Smooth muscle cell (in vitro differentiated cells): Measurements from ENCODE around the gene ARID1B. TPM values are rescaled to one million over a fixed set of nuclear protein-coding genes. Genes with fewer than 3 reads are reported as not detected.

Experiments used
- DNase-seq: peaks from one replicate; lab custom pipeline; 2025; ENCODE audit not compliant: unreplicated experiment; lab: John Stamatoyannopoulos, UW
- H2AFZ ChIP-seq: fragments of 200-600 bp; sonication (generic); 2 replicates; pipeline ENCODE4 v1.6.0; 2016; ENCODE audit warnings: antibody characterized with exemption, low read depth, mild to moderate bottlenecking
- H3F3A ChIP-seq: fragments of 200-600 bp; sonication (generic); 2 replicates; pipeline ENCODE4 v1.6.0; 2017; ENCODE audit warnings: antibody characterized with exemption, low read depth
- H3K27ac ChIP-seq: fragments of 200-600 bp; sonication (generic); 2 replicates; pipeline ENCODE4 v1.5.1; 2016; ENCODE audit warnings: low read depth, mild to moderate bottlenecking
- H3K27me3 ChIP-seq: fragments of 200-600 bp; sonication (generic); 2 replicates; pipeline ENCODE4 v1.6.1; 2016; ENCODE audit warnings: low read depth, mild to moderate bottlenecking
- H3K36me3 ChIP-seq: fragments of 200-600 bp; sonication (generic); 2 replicates; pipeline ENCODE4 v1.5.1; 2016; ENCODE audit warnings: low read depth
- H3K4me1 ChIP-seq: fragments of 200-600 bp; sonication (generic); 2 replicates; pipeline ENCODE4 v1.5.1; 2016; ENCODE audit warnings: low read depth
- H3K4me2 ChIP-seq: fragments of 200-600 bp; sonication (generic); 2 replicates; pipeline ENCODE4 v1.6.0; 2016; ENCODE audit warnings: mild to moderate bottlenecking
- H3K4me3 ChIP-seq: fragments of 200-600 bp; sonication (generic); 2 replicates; pipeline ENCODE4 v1.5.1; 2016; ENCODE audit warnings: mild to moderate bottlenecking
- H3K79me2 ChIP-seq: fragments of 200-600 bp; sonication (generic); 2 replicates; pipeline ENCODE4 v1.6.0; 2016; ENCODE audit warnings: low read depth, mild to moderate bottlenecking
- H3K9ac ChIP-seq: fragments of 200-600 bp; sonication (generic); 2 replicates; pipeline ENCODE4 v1.6.0; 2016; ENCODE audit warnings: low read depth
- H3K9me3 ChIP-seq: fragments of 200-600 bp; sonication (generic); replicated peaks from 2 replicates; pipeline ENCODE4 v1.5.1; 2016; ENCODE audit warnings: low read depth
- H4K20me1 ChIP-seq: fragments of 200-600 bp; sonication (generic); 2 replicates; pipeline ENCODE4 v1.6.0; 2016; ENCODE audit warnings: low read depth
- WGBS: methylation state at CpG from one replicate; pipeline ENCODE4 v1.1.7; 2016; ENCODE audit warnings: low lambda C conversion rate; 5-methylcytosine and 5-hydroxymethylcytosine counted together
- polyA plus RNA-seq: library from polyadenylated mRNA; unstranded; fragments of >200 nt; fragmentation: Nextera tagmentation; extraction: Ambion mirVana; gene quantifications from 2 replicates; pipeline ENCODE4 v1.2.1, GENCODE V29; 2016
- total RNA-seq: library from RNA; depleted of rRNA; stranded (reverse); fragments of >200 nt; gene quantifications from 2 replicates; pipeline ENCODE4 v1.2.3, GENCODE V29; 2014
- TF ChIP-seq, protein P1 (sequence below): fragments of 200-600 bp; sonication (generic); IDR thresholded peaks from 2 replicates; pipeline ENCODE4 v1.5.1; 2017; ENCODE audit warnings: borderline replicate concordance, mild to moderate bottlenecking, antibody characterized with exemption; ENCODE audit not compliant: insufficient read depth, poor library complexity, severe bottlenecking

The ARID1B gene
- total and polyA plus RNA-seq, 2 experiments from 2014 or later = 30.1 to 65.4 TPM

DNA sequence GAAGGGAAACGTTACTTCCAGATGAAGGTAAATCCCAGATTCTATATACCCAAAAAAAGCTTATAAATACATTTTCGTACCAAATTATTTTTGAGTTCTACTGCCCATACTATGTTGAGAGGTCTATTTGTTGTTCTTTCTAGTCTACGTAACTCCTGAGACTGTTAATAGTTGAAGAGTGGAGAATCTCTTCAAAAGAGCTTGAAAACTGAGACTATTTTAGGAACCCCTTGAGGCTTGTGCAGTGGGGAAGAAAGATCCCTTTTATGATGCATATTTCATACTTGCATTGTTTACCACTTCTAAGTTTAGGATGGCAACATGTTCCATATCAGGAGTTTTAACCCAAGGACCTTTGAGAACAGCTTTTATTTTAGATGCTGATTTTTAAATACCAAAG is 301.1 kb downstream of the ARID1B start:
- H3K36me3 ChIP-seq = no peaks in the 10 kb centered on the region
- no peak overlapping the region for H3K4me2 ChIP-seq
- H3F3A ChIP-seq = no peaks in the 10 kb centered on the region
- H3K79me2 ChIP-seq = peaks cover 77% of the 10 kb centered on the region
- no peaks in the 10 kb centered on the region for H3K27me3 ChIP-seq
- H3K4me3 ChIP-seq = no peak overlapping the region
- TF ChIP-seq, protein P1, sequence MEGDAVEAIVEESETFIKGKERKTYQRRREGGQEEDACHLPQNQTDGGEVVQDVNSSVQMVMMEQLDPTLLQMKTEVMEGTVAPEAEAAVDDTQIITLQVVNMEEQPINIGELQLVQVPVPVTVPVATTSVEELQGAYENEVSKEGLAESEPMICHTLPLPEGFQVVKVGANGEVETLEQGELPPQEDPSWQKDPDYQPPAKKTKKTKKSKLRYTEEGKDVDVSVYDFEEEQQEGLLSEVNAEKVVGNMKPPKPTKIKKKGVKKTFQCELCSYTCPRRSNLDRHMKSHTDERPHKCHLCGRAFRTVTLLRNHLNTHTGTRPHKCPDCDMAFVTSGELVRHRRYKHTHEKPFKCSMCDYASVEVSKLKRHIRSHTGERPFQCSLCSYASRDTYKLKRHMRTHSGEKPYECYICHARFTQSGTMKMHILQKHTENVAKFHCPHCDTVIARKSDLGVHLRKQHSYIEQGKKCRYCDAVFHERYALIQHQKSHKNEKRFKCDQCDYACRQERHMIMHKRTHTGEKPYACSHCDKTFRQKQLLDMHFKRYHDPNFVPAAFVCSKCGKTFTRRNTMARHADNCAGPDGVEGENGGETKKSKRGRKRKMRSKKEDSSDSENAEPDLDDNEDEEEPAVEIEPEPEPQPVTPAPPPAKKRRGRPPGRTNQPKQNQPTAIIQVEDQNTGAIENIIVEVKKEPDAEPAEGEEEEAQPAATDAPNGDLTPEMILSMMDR = no peak
- no peaks in the 10 kb centered on the region for H3K9me3 ChIP-seq
- no peak overlapping the region for H3K9ac ChIP-seq
- 84% methylated on average over 3 of the region's 3 CpGs for WGBS
- H4K20me1 ChIP-seq = peaks cover 99% of the 10 kb centered on the region
- no peak for DNase-seq
- H2AFZ ChIP-seq = no peak overlapping the region
- no peak overlapping the region for H3K27ac ChIP-seq
- peaks cover 15% of the 10 kb centered on the region for H3K4me1 ChIP-seq

DNA sequence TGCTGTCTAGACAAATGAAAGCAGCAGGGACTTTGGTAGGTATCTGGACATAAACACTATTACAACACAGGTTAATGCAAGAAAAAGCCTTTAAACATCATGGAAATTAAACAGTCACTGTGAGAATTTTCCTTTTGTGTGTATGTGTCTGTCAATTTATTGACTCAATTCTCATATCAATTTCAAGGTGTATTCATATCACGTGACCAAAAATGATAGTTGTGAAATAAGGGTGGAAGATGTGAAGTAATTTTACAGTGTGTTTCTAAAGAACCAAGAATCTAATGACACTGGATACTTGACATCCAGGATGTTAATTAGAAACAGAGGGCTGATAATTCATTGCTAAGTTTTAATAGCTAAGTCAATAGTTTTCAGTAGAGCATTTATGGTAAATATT is 302.1 kb downstream of the ARID1B start:
- WGBS = 92% methylated on average over 1 of the region's 1 CpG
- no peaks in the 10 kb centered on the region for H3F3A ChIP-seq
- peaks cover 73% of the 10 kb centered on the region for H3K79me2 ChIP-seq

DNA sequence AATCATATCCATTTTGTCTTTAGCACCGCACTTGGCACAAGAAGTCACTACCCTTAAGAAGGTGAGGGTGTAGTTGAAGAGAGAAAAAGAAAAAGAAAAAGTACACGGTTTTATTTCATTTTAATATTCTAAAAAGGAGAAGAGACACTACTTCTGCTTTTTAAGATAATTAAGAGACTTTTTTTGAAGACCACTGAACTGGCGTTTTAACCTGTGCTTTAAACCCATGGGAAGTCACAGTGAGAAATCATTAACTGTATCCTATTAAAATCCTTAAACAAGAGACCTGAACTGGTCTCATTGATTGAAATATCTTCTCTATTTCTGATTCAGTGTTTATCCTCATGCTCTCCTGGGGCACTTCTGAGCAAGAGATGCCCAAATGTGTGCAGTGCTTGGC is 302.6 kb downstream of the ARID1B start:
- H3K27me3 ChIP-seq = no peaks in the 10 kb centered on the region
- no peak for DNase-seq
- no peak overlapping the region for H3K4me3 ChIP-seq
- H3K36me3 ChIP-seq = peaks cover 3% of the 10 kb centered on the region
- 88% methylated on average over 3 of the region's 3 CpGs for WGBS
- no peaks in the 10 kb centered on the region for H3F3A ChIP-seq
- no peak overlapping the region for H3K9ac ChIP-seq
- peaks cover 15% of the 10 kb centered on the region for H3K4me1 ChIP-seq
- no peak overlapping the region for H3K4me2 ChIP-seq
- H3K79me2 ChIP-seq = peaks cover 71% of the 10 kb centered on the region
- TF ChIP-seq, protein P1 = no peak
- H3K27ac ChIP-seq = no peak overlapping the region
- no peak overlapping the region for H2AFZ ChIP-seq
- H3K9me3 ChIP-seq = no peaks in the 10 kb centered on the region
- H4K20me1 ChIP-seq = peaks cover 98% of the 10 kb centered on the region

More for the DNA sequence above, 302.1 kb downstream of the ARID1B start:
- H3K27ac ChIP-seq = no peak overlapping the region
- no peaks in the 10 kb centered on the region for H3K36me3 ChIP-seq
- H2AFZ ChIP-seq = no peak overlapping the region
- DNase-seq = no peak
- H3K4me3 ChIP-seq = no peak overlapping the region
- no peak overlapping the region for H3K4me2 ChIP-seq
- TF ChIP-seq, protein P1 = no peak
- H3K9ac ChIP-seq = no peak overlapping the region
- H4K20me1 ChIP-seq = peaks cover 98% of the 10 kb centered on the region
- H3K27me3 ChIP-seq = no peaks in the 10 kb centered on the region
- H3K4me1 ChIP-seq = peaks cover 15% of the 10 kb centered on the region
- H3K9me3 ChIP-seq = no peaks in the 10 kb centered on the region

DNA sequence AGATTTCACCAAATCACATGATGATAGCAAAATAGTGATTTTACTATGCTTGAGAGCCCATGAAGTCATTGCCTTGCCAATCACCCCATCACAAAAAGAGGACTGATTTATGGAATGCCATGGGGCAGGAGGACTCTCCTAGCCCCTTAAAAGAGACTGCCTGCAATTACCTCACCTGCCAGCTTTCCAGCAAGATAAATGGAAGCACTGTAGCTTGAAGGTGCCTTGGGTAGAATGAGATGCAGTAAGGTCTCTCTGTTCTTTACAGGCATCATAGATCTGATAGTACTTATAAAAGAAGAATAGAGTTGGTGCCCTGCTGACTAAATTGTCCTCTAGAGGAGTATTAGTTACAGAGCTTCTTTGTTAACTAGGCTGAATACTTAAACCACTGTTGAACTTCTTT is 303.8 kb downstream of the ARID1B start:
- H3K9me3 ChIP-seq = no peaks in the 10 kb centered on the region
- H3K27me3 ChIP-seq = no peaks in the 10 kb centered on the region
- peaks cover 15% of the 10 kb centered on the region for H3K36me3 ChIP-seq
- no peak overlapping the region for H3K4me2 ChIP-seq
- TF ChIP-seq, protein P1 = no peak
- H3K9ac ChIP-seq = no peak overlapping the region
- no peaks in the 10 kb centered on the region for H3F3A ChIP-seq
- peaks cover 60% of the 10 kb centered on the region for H3K79me2 ChIP-seq
- no peak overlapping the region for H3K27ac ChIP-seq
- H3K4me1 ChIP-seq = peaks cover 15% of the 10 kb centered on the region
- H2AFZ ChIP-seq = no peak overlapping the region
- DNase-seq = no peak
- H4K20me1 ChIP-seq = peaks cover 89% of the 10 kb centered on the region
- no peak overlapping the region for H3K4me3 ChIP-seq
